HCT116 (cell line): Measurements from ENCODE around the gene TRA2A.

Experiments
- EGR1 ChIP-seq: IDR thresholded peaks from 2 replicates; pipeline ENCODE4 v1.6.1; 2012; ENCODE audit warnings: low read depth
- JUND ChIP-seq: IDR thresholded peaks from 2 replicates; pipeline ENCODE4 v1.6.1; 2012
- POLR2A ChIP-seq: IDR thresholded peaks from 2 replicates; pipeline ENCODE4 v1.7.0; 2011; ENCODE audit warnings: borderline replicate concordance; ENCODE audit not compliant: insufficient read depth, insufficient read length; ENCODE audit errors: extremely low read depth
- POLR2AphosphoS5 ChIP-seq: IDR thresholded peaks from 2 replicates; pipeline ENCODE4 v1.6.1; 2011; ENCODE audit warnings: mild to moderate bottlenecking, low read depth, low read length, moderate library complexity
- RAD21 ChIP-seq: IDR thresholded peaks from 2 replicates; pipeline ENCODE4 v1.6.1; 2012; ENCODE audit warnings: low read depth, mild to moderate bottlenecking
- SP1 ChIP-seq: IDR thresholded peaks from 2 replicates; pipeline ENCODE4 v1.6.1; 2012; ENCODE audit warnings: low read depth
- YY1 ChIP-seq: IDR thresholded peaks from 2 replicates; pipeline ENCODE4 v1.6.1; 2011; ENCODE audit warnings: low read length, low read depth, moderate library complexity, mild to moderate bottlenecking; ENCODE audit not compliant: insufficient replicate concordance; ENCODE audit errors: extremely low read depth
- TF ChIP-seq, protein P1 (sequence below), 3 experiments: fragments of 200-600 bp in 1 of 3; sonication (generic) in 1 of 3; IDR thresholded peaks in 2 of 3; conservative IDR thresholded peaks in 1 of 3; 2 replicates each; pipeline ENCODE4 v1.5.1; 2012 to 2017; ENCODE audit warnings: low read depth in 2 of 3, low read length in 2 of 3, antibody characterized with exemption in 1 of 3, borderline replicate concordance in 1 of 3, control low read depth in 1 of 3, mild to moderate bottlenecking in 1 of 3, mixed read lengths in 1 of 3, mixed run types in 1 of 3, moderate library complexity in 1 of 3; ENCODE audit not compliant: insufficient read depth in 1 of 3
- TF ChIP-seq, protein P2 (sequence below): IDR thresholded peaks from 2 replicates; pipeline ENCODE4 v1.6.1; 2012
- TF ChIP-seq, protein P3 (sequence below): IDR thresholded peaks from 2 replicates; pipeline ENCODE4 v1.6.1; 2012; ENCODE audit warnings: low read depth

DNA sequence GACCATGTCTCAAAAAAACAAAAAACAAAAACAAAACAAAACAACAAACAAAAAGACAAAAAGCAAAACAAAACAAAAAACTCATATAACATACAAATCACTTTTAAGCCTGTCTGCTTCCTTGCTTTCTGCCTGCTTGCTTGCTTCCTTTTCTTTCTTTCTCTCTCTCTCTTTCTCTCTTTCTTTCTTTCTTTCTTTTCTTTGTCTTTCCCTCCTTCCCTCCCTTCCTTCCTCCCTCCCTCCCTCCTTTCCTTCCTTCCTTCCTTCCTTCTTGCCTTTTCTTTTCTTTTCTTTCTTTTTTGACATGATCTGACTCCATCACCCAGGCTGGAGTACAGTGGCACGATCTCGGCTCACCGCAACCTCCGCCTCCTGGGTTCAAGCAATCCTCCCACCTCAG, 15.9 kb upstream of the TRA2A start:
- TF ChIP-seq, protein P1, sequence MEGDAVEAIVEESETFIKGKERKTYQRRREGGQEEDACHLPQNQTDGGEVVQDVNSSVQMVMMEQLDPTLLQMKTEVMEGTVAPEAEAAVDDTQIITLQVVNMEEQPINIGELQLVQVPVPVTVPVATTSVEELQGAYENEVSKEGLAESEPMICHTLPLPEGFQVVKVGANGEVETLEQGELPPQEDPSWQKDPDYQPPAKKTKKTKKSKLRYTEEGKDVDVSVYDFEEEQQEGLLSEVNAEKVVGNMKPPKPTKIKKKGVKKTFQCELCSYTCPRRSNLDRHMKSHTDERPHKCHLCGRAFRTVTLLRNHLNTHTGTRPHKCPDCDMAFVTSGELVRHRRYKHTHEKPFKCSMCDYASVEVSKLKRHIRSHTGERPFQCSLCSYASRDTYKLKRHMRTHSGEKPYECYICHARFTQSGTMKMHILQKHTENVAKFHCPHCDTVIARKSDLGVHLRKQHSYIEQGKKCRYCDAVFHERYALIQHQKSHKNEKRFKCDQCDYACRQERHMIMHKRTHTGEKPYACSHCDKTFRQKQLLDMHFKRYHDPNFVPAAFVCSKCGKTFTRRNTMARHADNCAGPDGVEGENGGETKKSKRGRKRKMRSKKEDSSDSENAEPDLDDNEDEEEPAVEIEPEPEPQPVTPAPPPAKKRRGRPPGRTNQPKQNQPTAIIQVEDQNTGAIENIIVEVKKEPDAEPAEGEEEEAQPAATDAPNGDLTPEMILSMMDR (IDR thresholded peaks at IDR 0.05 in 2 of 3, conservative IDR thresholded peaks at IDR 0.05 in 1 of 3; ENCODE audit: borderline replicate concordance in 1 of 3, insufficient read depth in 1 of 3, low read depth in 2 of 3, low read length in 2 of 3) = no peak
- TF ChIP-seq RAD21 (no peak), POLR2A (no peak), EGR1 (no peak), JUND (no peak), YY1 (no peak), POLR2AphosphoS5 (no peak), SP1 (no peak)
- TF ChIP-seq, protein P2, sequence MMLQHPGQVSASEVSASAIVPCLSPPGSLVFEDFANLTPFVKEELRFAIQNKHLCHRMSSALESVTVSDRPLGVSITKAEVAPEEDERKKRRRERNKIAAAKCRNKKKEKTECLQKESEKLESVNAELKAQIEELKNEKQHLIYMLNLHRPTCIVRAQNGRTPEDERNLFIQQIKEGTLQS = no peak
- TF ChIP-seq, protein P3, sequence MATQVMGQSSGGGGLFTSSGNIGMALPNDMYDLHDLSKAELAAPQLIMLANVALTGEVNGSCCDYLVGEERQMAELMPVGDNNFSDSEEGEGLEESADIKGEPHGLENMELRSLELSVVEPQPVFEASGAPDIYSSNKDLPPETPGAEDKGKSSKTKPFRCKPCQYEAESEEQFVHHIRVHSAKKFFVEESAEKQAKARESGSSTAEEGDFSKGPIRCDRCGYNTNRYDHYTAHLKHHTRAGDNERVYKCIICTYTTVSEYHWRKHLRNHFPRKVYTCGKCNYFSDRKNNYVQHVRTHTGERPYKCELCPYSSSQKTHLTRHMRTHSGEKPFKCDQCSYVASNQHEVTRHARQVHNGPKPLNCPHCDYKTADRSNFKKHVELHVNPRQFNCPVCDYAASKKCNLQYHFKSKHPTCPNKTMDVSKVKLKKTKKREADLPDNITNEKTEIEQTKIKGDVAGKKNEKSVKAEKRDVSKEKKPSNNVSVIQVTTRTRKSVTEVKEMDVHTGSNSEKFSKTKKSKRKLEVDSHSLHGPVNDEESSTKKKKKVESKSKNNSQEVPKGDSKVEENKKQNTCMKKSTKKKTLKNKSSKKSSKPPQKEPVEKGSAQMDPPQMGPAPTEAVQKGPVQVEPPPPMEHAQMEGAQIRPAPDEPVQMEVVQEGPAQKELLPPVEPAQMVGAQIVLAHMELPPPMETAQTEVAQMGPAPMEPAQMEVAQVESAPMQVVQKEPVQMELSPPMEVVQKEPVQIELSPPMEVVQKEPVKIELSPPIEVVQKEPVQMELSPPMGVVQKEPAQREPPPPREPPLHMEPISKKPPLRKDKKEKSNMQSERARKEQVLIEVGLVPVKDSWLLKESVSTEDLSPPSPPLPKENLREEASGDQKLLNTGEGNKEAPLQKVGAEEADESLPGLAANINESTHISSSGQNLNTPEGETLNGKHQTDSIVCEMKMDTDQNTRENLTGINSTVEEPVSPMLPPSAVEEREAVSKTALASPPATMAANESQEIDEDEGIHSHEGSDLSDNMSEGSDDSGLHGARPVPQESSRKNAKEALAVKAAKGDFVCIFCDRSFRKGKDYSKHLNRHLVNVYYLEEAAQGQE = no peak
